ENCODE measurements around the gene RPL23.

The RPL23 gene

GRCh38 chr17:38853292-38854219, at the start of gene RPL23:
Gene RPL23, minus strand, starts transcription at chr17:38853721. Its CDS starts 11 bp downstream, at chr17:38853710.
- H3K36me3 Mint-ChIP-seq (ENCODE audit: low read depth), result peaks cover 51% of the 10 kb centered on the region
- peak within 1 kb of the TSS; percentile 100 for H3K27ac Mint-ChIP-seq
- H3K4me1 Mint-ChIP-seq (ENCODE audit: low read depth), result peaks cover 54% of the 10 kb centered on the region
- H3K27me3 Mint-ChIP-seq (ENCODE audit: low read depth), result no peaks in the 10 kb centered on the region
- no peaks in the 10 kb centered on the region for H3K9me3 Mint-ChIP-seq
- H3K4me3 Mint-ChIP-seq, result peak within 1 kb of the TSS; percentile 98

- Mint-ChIP-seq H3K4me1 (ENCODE audit: low read depth) (peaks cover 43% of the 10 kb centered on the region), H3K9me3 (no peaks in the 10 kb centered on the region), H3K27me3 (ENCODE audit: low read depth) (no peaks in the 10 kb centered on the region), H3K36me3 (ENCODE audit: low read depth) (peaks cover 67% of the 10 kb centered on the region), H3K27ac (peak overlapping the region; percentile 76), H3K4me3 (peak overlapping the region; percentile 40)
These were observed 47.6 kb upstream of the RPL23 start for GRCh38 chr17:38900978-38901656.

- H3K36me3 Mint-ChIP-seq (ENCODE audit: low read depth), result peaks cover 62% of the 10 kb centered on the region
- peak overlapping the region; percentile 70 for H3K4me3 Mint-ChIP-seq
- H3K9me3 Mint-ChIP-seq, result no peaks in the 10 kb centered on the region
- H3K4me1 Mint-ChIP-seq (ENCODE audit: low read depth), result peaks cover 45% of the 10 kb centered on the region
- peak overlapping the region; percentile 90 for H3K27ac Mint-ChIP-seq
- no peaks in the 10 kb centered on the region for H3K27me3 Mint-ChIP-seq (ENCODE audit: low read depth)
These were observed 45.9 kb upstream of the RPL23 start for GRCh38 chr17:38899421-38899820.

- peaks cover 64% of the 10 kb centered on the region for H3K36me3 Mint-ChIP-seq (ENCODE audit: low read depth)
- peaks cover 50% of the 10 kb centered on the region for H3K4me1 Mint-ChIP-seq (ENCODE audit: low read depth)
These were observed 45.4 kb upstream of the RPL23 start for GRCh38 chr17:38898812-38899348.

GRCh38 chr17:38898291-38898679, 44.8 kb upstream of the RPL23 start:
- no peaks in the 10 kb centered on the region for H3K9me3 Mint-ChIP-seq
- H3K4me1 Mint-ChIP-seq (ENCODE audit: low read depth), result peaks cover 50% of the 10 kb centered on the region
- peak overlapping the region; percentile 70 for H3K4me3 Mint-ChIP-seq
- peaks cover 58% of the 10 kb centered on the region for H3K36me3 Mint-ChIP-seq (ENCODE audit: low read depth)
- no peaks in the 10 kb centered on the region for H3K27me3 Mint-ChIP-seq (ENCODE audit: low read depth)
- H3K27ac Mint-ChIP-seq, result peak overlapping the region; percentile 90

More at GRCh38 chr17:38898812-38899348, 45.4 kb upstream of the RPL23 start:
- peak overlapping the region; percentile 70 for H3K4me3 Mint-ChIP-seq
- H3K27me3 Mint-ChIP-seq (ENCODE audit: low read depth), result no peaks in the 10 kb centered on the region
- H3K27ac Mint-ChIP-seq, result peak overlapping the region; percentile 90
- H3K9me3 Mint-ChIP-seq, result no peaks in the 10 kb centered on the region

GRCh38 chr17:38897671-38898290, 44.3 kb upstream of the RPL23 start:
- Mint-ChIP-seq H3K4me1 (ENCODE audit: low read depth) (peaks cover 51% of the 10 kb centered on the region), H3K27ac (peak overlapping the region; percentile 90), H3K4me3 (peak overlapping the region; percentile 70), H3K36me3 (ENCODE audit: low read depth) (peaks cover 53% of the 10 kb centered on the region), H3K27me3 (ENCODE audit: low read depth) (no peaks in the 10 kb centered on the region), H3K9me3 (no peaks in the 10 kb centered on the region)

- Mint-ChIP-seq H3K4me3 (no peak overlapping the region), H3K4me1 (ENCODE audit: low read depth) (peaks cover 54% of the 10 kb centered on the region), H3K27me3 (ENCODE audit: low read depth) (no peaks in the 10 kb centered on the region), H3K27ac (peak overlapping the region; percentile 90), H3K36me3 (ENCODE audit: low read depth) (peaks cover 52% of the 10 kb centered on the region), H3K9me3 (no peaks in the 10 kb centered on the region)
These were observed 43.7 kb upstream of the RPL23 start for GRCh38 chr17:38897176-38897575.

GRCh38 chr17:38896346-38896954, 42.9 kb upstream of the RPL23 start:
- Mint-ChIP-seq H3K27me3 (ENCODE audit: low read depth) (no peaks in the 10 kb centered on the region), H3K27ac (peak overlapping the region; percentile 45), H3K9me3 (no peaks in the 10 kb centered on the region), H3K4me1 (ENCODE audit: low read depth) (peaks cover 61% of the 10 kb centered on the region), H3K4me3 (no peak overlapping the region), H3K36me3 (ENCODE audit: low read depth) (peaks cover 54% of the 10 kb centered on the region)

- peaks cover 53% of the 10 kb centered on the region for H3K36me3 Mint-ChIP-seq (ENCODE audit: low read depth)
- H3K9me3 Mint-ChIP-seq, result no peaks in the 10 kb centered on the region
- H3K4me3 Mint-ChIP-seq, result no peak overlapping the region
- peak overlapping the region; percentile 72 for H3K27ac Mint-ChIP-seq
- no peaks in the 10 kb centered on the region for H3K27me3 Mint-ChIP-seq (ENCODE audit: low read depth)
- H3K4me1 Mint-ChIP-seq (ENCODE audit: low read depth), result peaks cover 67% of the 10 kb centered on the region
These were observed 40.8 kb upstream of the RPL23 start for GRCh38 chr17:38894276-38894675.

- Mint-ChIP-seq H3K9me3 (no peaks in the 10 kb centered on the region), H3K27ac (peak overlapping the region; percentile 72), H3K36me3 (ENCODE audit: low read depth) (peaks cover 51% of the 10 kb centered on the region), H3K4me3 (no peak overlapping the region), H3K27me3 (ENCODE audit: low read depth) (no peaks in the 10 kb centered on the region), H3K4me1 (ENCODE audit: low read depth) (peaks cover 67% of the 10 kb centered on the region)
These were observed 40.1 kb upstream of the RPL23 start for GRCh38 chr17:38893607-38894006.

- Mint-ChIP-seq H3K27me3 (ENCODE audit: low read depth) (no peaks in the 10 kb centered on the region), H3K27ac (peak overlapping the region; percentile 72), H3K4me3 (peak overlapping the region; percentile 10), H3K9me3 (no peaks in the 10 kb centered on the region), H3K4me1 (ENCODE audit: low read depth) (peaks cover 65% of the 10 kb centered on the region), H3K36me3 (ENCODE audit: low read depth) (peaks cover 51% of the 10 kb centered on the region)
These were observed 39.6 kb upstream of the RPL23 start for GRCh38 chr17:38893113-38893512.

- Mint-ChIP-seq H3K4me1 (ENCODE audit: low read depth) (peaks cover 61% of the 10 kb centered on the region), H3K27me3 (ENCODE audit: low read depth) (no peaks in the 10 kb centered on the region), H3K27ac (peak overlapping the region; percentile 63), H3K36me3 (ENCODE audit: low read depth) (peaks cover 49% of the 10 kb centered on the region), H3K4me3 (no peak overlapping the region), H3K9me3 (no peaks in the 10 kb centered on the region)
These were observed 39.1 kb upstream of the RPL23 start for GRCh38 chr17:38892620-38893019.

- Mint-ChIP-seq H3K9me3 (no peaks in the 10 kb centered on the region), H3K27me3 (ENCODE audit: low read depth) (no peaks in the 10 kb centered on the region), H3K27ac (peak overlapping the region; percentile 85), H3K4me1 (ENCODE audit: low read depth) (peaks cover 62% of the 10 kb centered on the region), H3K4me3 (peak overlapping the region; percentile 61), H3K36me3 (ENCODE audit: low read depth) (peaks cover 45% of the 10 kb centered on the region)
These were observed 38.6 kb upstream of the RPL23 start for GRCh38 chr17:38892083-38892482.

GRCh38 chr17:38891441-38891840, 37.9 kb upstream of the RPL23 start:
- peaks cover 41% of the 10 kb centered on the region for H3K36me3 Mint-ChIP-seq (ENCODE audit: low read depth)
- no peaks in the 10 kb centered on the region for H3K9me3 Mint-ChIP-seq
- H3K27me3 Mint-ChIP-seq (ENCODE audit: low read depth), result no peaks in the 10 kb centered on the region
- peak overlapping the region; percentile 85 for H3K27ac Mint-ChIP-seq
- peak overlapping the region; percentile 61 for H3K4me3 Mint-ChIP-seq
- peaks cover 63% of the 10 kb centered on the region for H3K4me1 Mint-ChIP-seq (ENCODE audit: low read depth)
